HG03378 (cell line): ENCODE measurements around the gene ECT2.
A peak's percentile ranks its signal among the peaks of the same experiment; 100 is the strongest.
"Not testable (repeated sequence)": the region's sequence is repeated elsewhere in the genome, so short reads cannot be mapped to it uniquely, and the experiment has no call there.

Experiments used
- ATAC-seq: cut with Tn5 transposase; IDR thresholded peaks from one replicate; pipeline ENCODE4 v1.9.1; 2021; ENCODE audit warnings: mild to moderate bottlenecking, moderate library complexity; ENCODE audit not compliant: unreplicated experiment

ECT2 gene

DNA sequence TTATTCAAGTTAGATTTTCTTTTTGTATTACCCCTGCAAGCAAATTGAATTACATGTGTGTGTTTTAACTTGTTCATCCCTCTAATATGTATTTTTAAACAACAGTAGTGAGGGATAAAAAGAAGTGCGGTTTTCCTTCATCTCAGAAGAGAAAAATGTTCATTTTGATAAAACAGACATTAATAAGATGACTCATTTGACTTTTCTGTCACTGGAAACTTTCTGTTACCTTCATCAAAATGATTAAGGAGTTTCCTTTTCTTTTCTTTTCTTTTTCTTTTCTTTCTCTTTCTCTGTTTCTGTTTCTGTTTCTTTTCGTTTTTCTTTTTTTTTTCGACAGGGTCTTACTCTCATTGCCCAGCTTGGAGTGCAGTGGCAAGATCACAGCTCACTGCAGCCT is 53.0 kb downstream of the ECT2 start:
- no peak for ATAC-seq

DNA sequence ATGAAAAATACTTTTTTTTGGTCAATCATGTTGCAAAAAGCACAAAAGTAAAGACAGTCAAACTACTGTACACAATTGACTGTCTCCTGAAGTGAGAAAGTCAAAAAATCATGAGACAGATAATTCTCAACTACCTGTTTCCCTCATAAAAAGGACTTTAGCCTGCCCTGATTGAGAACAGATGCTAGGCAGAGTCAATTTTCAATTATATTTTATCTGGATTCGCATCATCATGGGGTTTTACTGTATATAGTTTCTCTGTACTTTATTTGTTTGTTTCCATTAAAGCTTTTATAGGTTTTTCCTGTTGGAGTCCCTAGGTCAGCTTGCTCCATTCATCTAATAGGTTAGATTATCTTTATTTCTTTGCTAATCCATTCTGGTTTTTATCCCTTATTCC is 53.8 kb downstream of the ECT2 start:
- no peak for ATAC-seq

DNA sequence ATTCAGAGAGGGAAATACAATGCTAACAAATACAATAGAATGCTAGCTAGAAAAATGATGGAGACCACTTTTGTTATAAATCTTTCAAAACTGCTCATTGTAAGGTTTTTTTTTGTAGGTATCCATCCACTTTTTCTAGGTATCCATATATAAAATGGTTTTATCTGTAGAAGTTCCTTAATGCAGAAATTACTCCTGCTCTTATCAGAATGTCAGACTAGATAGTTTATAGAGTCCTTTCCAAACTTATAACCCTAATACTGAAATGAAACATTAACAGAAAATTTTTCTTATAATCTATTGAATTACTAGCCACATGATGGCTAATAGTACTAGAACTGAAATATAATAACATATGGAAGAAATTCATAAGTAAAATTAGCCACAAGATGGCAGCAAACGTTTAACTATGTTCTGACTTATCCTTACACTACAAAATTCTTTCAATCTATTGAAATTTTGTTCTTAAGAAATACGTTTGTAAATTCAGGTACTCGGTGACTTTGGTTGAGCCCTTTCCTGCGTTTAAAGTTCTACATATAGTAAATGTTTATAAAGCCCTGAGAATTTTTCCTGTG is 58.5 kb downstream of the ECT2 start:
- no peak for ATAC-seq

DNA sequence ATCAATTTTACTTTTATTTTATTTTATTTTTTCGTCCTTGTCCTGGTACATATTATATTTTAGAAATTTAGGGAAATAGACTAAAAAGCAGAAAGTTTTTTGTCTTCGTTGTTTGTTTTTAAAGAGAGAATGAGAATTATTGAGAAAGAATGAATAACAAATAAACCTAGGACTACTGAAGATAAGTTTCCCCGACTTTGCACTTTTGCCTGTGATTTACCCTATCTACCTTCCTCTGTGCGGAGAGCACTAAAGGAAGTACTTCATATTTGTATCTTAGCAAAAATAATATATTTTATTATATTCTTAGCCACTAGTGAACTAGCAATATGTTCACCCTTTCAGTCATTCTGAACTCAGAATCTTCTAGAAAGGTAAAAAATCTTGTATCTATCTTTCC is 60.6 kb downstream of the ECT2 start:
- ATAC-seq: no peak

DNA sequence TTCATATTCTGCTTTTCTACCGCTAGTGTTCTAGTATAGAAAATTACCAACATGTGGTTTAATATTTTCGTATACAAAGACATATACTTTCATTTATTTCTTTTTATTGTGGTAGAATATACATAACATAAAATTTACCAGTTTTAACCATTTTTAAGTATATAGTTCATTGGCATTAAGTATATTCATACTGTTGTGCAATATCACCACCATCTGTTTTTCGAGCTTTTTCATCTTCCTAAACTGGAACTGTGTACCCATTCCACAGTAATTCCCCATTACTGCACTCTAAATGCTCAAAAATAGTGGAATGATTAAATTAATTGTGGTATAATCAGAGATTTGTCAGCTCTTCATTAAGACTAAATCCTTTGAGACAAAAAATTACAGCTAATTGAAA is 62.9 kb downstream of the ECT2 start:
- no peak for ATAC-seq

DNA sequence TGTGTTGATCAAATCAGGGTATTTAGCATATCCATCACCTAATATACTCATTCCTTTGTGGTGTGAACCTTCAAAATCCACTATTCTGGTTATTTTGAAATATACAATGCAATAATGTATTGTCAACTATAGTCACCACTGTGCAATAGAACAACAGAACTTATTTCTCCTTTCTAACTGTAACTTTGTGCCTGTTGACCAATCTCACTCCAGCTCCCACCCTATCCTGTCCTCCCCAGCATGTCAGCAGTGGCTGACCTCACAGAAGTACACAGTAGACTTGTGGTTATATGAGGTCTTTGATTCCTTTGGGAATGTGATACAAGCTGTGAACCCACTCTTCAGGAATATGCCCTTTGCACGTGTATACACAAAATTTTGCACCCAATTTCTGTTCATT is 64.2 kb downstream of the ECT2 start:
- ATAC-seq: no peak

DNA sequence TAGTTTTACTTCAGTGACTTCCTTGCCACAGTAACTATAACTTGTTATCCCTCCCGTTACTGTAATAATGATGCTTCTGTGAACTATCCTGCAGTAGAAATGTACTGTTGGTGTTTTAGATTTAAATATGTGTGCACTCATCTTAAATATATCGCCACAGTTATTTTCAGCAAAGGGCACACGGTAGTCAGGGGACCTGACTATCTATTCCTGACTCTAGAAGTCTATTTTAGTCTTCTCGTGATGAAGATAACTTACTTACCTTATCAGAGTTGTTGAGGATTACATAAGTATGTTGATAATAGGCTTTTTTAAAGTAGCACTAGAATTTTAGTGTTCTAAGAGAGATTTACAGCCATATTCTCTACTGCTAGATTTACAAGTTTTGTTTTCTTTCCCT is 65.3 kb downstream of the ECT2 start:
- ATAC-seq: no peak

DNA sequence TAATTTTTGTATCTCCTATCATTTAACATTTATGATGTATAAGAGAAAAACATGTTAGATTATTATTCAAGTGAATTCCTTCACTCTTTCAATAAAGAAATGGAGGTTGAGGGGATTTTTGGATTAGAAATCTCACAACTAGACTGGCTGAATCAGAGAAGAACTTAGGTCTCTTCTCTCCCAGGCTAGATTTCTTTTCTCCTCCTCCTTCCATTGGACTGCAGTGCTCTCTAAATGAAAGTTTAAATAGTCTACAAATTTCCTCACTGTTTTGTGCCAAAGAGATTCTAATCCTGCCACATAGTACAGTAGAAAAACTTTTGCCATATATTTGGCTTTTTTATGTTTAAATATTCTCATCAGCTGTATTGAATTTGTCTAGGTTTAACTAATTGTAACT is 65.8 kb downstream of the ECT2 start:
- no peak for ATAC-seq

DNA sequence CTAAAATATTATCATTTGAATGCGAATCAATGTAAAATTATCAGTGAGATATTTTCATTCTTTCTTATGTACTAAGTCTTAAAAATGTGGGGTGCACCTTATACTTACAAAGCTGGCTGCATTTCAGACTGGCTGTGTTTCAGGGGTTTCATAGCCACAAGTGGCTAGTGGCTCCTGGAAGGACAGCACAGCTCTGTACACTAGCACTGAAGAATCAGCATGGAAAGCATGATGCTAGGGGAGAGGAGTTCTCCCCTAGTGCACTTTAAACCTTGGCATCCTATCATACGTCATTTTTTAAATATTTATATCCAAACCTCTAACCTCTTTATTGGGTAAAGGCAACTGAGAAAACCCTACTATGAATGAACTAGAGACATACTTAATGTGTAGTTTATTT is 66.4 kb downstream of the ECT2 start:
- ATAC-seq: no peak

DNA sequence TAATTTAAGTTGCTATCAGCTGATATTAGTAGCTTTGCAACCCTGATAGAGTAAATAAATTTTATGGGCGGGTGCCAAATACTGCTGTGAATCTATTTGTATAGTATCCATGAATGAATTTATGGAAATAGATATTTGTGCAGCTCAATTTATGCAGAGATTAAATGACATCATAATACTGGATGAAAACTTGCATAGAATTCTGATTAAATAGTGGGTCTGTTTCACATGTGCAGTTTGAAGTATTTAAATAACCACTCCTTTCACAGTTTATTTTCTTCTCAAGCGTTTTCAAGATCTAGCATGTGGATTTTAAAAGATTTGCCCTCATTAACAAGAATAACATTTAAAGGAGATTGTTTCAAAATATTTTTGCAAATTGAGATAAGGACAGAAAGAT is 70.0 kb downstream of the ECT2 start:
- ATAC-seq: no peak

DNA sequence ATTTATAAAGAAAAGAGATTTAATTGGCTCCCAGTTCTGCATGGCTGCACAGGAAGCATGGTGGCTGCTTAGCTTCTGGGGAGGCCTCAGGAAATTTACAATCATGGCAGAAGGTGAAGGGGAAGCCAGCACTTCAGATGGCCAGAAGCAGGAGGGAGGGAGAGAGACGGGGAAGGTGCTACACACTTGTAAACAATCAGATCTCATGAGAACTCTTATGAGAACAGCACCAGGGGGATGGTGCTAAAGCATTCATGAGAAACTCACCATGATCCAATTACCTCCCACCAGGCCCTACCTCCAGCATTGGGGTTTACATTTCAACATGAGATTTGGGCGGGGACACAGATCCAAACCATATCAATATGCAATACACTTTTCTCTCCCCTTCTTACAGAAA is 73.7 kb downstream of the ECT2 start:
- ATAC-seq: no peak

DNA sequence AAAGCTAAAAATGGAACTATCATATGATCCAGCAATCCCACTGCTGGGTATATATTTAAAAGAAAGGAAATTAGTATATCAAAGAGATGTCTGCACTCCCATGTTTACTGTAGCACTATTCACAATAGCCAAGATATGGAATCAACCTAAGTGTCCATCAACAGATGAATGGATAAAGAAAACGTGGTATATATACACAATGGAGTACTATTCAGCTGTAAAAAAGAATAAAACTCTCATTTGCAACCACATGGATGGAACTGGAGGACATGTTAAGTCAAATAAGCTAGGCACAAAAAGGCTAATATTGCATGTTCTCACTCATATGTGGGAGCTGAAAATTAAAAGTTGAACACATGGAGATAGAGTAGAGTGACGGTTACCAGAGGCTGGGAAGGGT is 76.7 kb downstream of the ECT2 start:
- ATAC-seq: not testable (repeated sequence)

DNA sequence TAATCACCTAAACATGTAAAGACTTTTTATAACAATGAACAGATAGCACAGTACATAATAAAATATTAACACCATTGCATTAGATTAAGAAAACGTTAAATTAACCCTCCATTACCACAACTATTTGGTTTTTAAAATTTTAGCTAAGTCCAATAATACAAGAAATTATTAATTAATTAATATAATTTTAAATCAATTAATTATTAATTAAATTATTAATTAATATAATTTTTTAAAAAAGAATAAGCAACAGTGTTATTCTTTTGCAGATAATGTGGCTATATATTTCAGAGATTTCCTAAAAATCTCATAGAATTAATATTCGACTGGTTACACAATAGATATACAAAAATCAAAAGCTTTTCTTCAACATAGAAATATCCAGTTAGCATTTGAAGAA is 82.5 kb downstream of the ECT2 start:
- ATAC-seq: no peak

DNA sequence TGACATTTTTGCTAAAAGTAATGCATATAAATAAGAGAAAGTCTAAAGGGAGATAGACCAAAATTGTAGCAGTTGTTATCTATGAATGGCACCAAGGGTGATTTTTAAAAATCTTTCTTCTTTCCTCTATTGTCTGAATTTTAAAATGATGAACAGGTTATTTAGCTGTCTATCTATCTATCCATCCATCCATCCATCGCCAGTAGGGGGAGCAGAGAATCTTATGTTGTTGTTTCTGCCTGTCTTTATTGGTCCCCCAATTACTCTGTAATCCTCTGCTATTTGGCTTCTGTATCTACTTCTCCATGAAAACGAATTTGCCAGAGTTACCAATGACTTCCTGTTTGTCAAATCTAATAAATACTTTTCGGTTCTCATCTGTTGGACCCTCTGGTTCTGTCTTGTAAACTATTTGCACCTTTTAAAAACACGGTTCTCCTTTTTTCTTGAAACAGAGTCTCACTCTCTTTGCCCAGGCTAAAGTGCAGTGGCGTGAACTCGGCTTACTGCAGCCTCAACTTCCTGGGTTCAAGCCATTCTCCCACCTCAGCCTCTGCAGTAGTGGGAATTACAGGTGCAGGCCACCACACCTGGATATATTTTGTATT is 86.0 kb downstream of the ECT2 start:
- peak; percentile 75 for ATAC-seq

DNA sequence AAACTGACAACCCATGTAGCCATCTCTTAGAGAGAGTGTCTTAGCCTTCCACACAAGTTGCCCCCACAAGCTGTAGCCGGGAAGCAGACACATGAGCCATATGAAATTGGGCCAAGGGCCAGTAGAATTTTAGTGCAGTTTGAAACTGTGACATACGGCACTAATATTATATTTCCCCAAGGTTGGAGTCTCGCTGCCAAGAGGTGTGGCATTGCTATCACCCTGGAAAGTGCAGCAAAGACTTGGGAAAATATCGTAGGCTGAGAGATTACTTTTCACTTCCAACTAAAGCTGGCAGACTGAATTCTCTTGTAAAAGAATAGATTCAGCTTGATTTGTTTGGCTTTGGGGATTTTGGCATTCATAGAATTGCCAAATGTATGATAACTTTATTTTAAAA is 89.2 kb downstream of the ECT2 start:
- ATAC-seq: no peak

DNA sequence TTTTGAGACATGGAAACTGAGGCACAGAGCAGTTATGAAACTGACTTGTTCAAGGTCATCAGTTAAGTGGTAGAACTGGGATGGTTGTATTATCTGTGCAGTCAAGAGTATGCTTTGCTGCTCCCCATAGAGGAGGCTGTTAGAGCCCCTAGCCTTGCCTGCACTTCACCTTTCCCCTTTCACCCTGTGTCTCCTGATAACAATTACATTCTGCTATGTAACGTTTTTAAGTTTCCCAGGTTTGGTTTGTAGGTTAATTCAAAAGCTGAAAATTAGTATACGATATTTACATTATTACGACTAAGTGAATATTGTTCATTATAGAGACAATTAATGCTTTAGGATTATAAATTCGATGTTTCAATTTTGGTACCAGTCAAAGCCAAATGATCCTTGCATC is 89.9 kb downstream of the ECT2 start:
- ATAC-seq: no peak

DNA sequence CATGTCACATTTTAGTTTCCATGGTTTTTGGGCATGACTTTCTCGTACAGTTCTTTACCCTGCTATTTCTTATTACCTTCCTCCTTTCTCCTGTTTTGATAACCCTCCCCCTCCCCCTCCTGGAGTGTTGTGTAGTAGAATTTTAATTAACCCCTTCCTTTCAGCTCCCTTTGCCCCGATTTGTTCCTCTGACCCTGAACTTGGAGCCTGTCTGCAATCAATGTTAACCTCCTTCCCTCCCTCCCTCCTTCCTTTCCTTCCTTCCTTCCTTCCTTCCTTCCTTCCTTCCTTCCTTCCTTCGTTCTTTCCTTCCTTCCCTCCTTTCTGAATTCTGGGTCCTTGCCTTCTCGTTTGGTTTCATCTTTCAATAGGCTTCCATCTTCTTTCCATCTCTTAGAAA is 90.4 kb downstream of the ECT2 start:
- no peak for ATAC-seq

DNA sequence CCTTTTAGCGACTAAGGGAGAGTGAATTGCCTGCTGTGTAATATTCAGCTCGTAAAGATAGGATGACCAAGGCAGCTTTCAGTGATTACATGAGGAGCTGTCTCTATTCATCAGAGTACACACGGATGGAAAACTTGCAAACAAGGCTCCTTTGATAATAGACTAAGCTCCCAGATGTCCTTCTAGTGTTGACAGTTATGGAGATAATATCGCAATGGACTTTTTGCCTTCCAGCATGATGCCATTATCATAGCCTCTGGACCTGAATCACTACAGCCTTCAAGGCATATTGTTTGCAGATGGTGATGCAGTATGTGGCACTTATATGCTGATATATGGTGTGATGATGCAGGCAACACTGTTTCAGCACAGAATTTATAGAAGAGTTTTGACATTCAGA is 93.9 kb downstream of the ECT2 start:
- no peak for ATAC-seq

DNA sequence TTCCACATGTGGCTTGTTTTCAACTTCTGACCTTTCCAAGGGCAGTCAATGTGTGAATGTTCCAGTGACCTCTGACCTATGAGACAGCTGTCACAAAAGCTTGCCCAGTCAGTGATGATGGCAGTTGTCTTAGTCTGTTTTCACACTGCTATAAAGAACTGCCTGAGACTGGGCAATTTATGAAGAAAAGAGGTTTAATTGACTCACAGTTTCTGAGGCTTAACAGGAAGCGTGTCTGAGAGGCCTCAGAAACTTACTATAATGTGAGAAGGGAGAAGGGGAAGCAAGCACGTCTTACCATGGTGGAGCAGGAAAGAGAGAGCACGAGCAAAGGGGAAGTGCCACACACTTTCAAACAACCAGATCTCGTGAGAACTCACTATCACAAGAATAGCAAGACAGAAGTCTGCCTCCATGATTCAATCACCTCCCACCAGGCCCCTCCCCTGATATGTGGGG is 95.6 kb downstream of the ECT2 start:
- peak; percentile 64 for ATAC-seq

DNA sequence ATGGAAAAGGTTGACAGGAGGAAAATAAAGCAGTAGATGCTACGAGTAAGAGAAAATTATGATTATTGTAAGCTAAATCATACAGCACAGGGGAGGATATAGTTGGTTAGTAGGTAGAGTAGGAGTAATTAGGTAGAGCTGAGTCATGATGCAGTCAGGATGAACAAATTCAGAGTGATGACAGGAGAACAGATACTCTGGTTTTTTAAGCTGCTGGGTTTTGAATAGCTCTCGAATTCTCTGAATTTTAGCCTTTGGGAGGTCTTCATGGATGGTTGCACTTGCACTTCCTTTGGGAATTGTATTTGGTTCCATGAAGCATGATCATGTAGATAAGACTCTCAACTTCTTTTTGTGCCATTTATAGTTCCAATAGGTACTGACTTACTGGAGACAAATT is 96.2 kb downstream of the ECT2 start:
- ATAC-seq: no peak

DNA sequence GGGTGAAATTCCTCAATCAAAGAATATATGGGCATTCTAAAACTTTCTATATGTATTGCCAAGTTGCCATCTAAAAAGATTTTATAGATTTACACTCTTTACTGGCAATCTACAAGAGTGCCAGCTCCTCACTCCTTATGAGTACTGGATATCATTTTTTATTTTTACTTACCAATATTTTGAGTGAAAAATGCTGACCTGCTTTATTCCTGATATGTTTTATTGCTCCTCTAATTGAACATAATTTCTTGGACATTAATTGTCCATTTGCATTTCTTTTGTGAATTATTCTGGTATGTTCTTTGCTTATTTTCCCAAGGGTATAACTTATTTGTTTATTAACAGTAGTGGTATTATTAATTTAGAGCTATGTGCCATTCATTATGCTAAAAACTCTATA is 96.8 kb downstream of the ECT2 start:
- ATAC-seq: no peak

DNA sequence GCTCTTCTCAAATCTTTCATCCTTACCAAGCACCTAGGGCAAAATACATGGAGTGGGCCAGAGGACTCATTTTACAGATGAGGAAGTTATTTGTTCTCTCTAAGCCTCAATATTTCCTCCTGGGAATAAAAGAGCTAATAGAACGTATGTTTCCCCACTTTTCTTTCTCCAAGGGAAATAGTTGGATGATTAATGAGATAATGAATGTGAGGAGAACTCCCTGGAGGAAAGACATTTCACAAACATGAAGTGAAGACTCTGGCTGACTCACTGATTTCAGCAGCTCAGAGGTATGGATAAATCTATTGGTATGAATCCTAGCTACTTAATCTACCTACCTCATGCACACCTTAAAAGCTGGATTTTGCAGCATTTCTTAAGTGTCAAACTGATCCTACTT is 98.4 kb downstream of the ECT2 start:
- ATAC-seq: no peak

DNA sequence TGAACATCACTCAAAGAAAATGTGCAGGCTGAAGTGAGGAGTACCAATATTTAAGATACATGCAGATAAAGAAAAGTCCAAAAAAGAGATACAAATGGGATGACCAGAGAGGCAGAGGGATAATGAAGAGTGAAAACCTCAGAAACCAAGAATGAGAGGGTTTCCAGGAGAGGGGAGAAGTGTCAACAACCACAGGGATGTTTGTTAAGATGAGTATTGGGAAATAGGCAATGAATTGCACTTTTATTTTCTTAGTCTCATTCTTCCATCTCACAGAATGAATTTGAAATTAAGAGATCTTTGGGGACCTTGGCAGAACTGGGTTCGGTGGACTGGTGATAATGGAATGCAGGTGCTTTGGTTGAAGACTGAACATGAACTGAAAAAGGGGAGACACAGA is 102.5 kb downstream of the ECT2 start:
- ATAC-seq: no peak
